Karpas-422 (cell line): Measurements from ENCODE around the gene CARD19. TPM values are rescaled to one million over a fixed set of nuclear protein-coding genes. Genes with fewer than 3 reads are reported as not detected.
A peak's percentile ranks its signal among the peaks of the same experiment; 100 is the strongest.

Experiments used
- DNase-seq: peaks from one replicate; pipeline ENCODE4 v3.0.0-alpha.2; 2015
- H2AFZ ChIP-seq: fragments of 200-600 bp; sonication (generic); 2 replicates; pipeline ENCODE4 v1.6.1; 2014; ENCODE audit warnings: antibody characterized with exemption, low read length, mixed read lengths
- H3K27ac ChIP-seq: fragments of 200-600 bp; sonication (generic); 2 replicates; pipeline ENCODE4 v1.5.1; 2014; ENCODE audit warnings: mild to moderate bottlenecking, low read length, moderate library complexity
- H3K27me3 ChIP-seq: fragments of 200-600 bp; sonication (generic); 2 replicates; pipeline ENCODE4 v1.6.1; 2014; ENCODE audit warnings: low read length, mixed read lengths
- H3K36me3 ChIP-seq: fragments of 200-600 bp; sonication (generic); 2 replicates; pipeline ENCODE4 v1.6.1; 2014; ENCODE audit warnings: low read length, mixed read lengths; ENCODE audit not compliant: insufficient read depth
- H3K4me1 ChIP-seq: fragments of 200-600 bp; sonication (generic); 2 replicates; pipeline ENCODE4 v1.6.1; 2014; ENCODE audit warnings: mild to moderate bottlenecking, low read length, mixed read lengths
- H3K4me2 ChIP-seq: fragments of 200-600 bp; sonication (generic); 2 replicates; pipeline ENCODE4 v1.6.1; 2014; ENCODE audit warnings: low read length, low read depth, mild to moderate bottlenecking; ENCODE audit not compliant: poor library complexity, severe bottlenecking
- H3K4me3 ChIP-seq: fragments of 200-600 bp; sonication (generic); 2 replicates; pipeline ENCODE4 v1.5.1; 2014; ENCODE audit warnings: mild to moderate bottlenecking, antibody characterized with exemption, low read length, mixed read lengths
- H3K79me2 ChIP-seq: fragments of 200-600 bp; sonication (generic); 2 replicates; pipeline ENCODE4 v1.6.1; 2014; ENCODE audit warnings: mild to moderate bottlenecking, low read length, mixed read lengths
- H3K9ac ChIP-seq: fragments of 200-600 bp; sonication (generic); 2 replicates; pipeline ENCODE4 v1.6.0; 2014; ENCODE audit warnings: low read length
- H3K9me2 ChIP-seq: fragments of 200-600 bp; sonication (generic), shearing (Covaris generic); replicated peaks from 2 replicates; pipeline ENCODE4 v1.6.0; 2014; ENCODE audit warnings: mild to moderate bottlenecking, low read length, moderate library complexity; ENCODE audit not compliant: insufficient read depth
- H3K9me3 ChIP-seq: fragments of 300-700, 200-600 bp; sonication (generic); 2 replicates; pipeline ENCODE4 v1.6.1; 2014; ENCODE audit warnings: low read length, mixed read lengths
- H4K20me1 ChIP-seq: fragments of 200-600 bp; sonication (generic); 2 replicates; pipeline ENCODE4 v1.6.1; 2014; ENCODE audit warnings: mild to moderate bottlenecking, antibody characterized with exemption, low read length, low read depth; ENCODE audit not compliant: insufficient read depth
- total RNA-seq: library from RNA; depleted of rRNA; stranded (reverse); fragments of >200 nt; shearing (Covaris generic); gene quantifications from 2 replicates; pipeline ENCODE4 v1.2.3, GENCODE V29; 2014; ENCODE audit warnings: low replicate concordance; rRNA removed

The CARD19 gene
- total RNA-seq, 1 experiment from 2014 or later, result 5.5 TPM

GRCh38 chr9:93159601-93160471, 63.8 kb downstream of the CARD19 start:
- H4K20me1 ChIP-seq, result no peaks in the 10 kb centered on the region
- peaks cover 3% of the 10 kb centered on the region; the same call in 1 of the 2 replicates for H3K4me1 ChIP-seq
- H3K9ac ChIP-seq, result no peak overlapping the region

GRCh38 chr9:93161786-93162562, 66.0 kb downstream of the CARD19 start:
- Histone ChIP-seq H3K27me3 (no peaks in the 10 kb centered on the region), H3K4me1 (peaks cover 3% of the 10 kb centered on the region; the same call in 1 of the 2 replicates), H3K36me3 (no peaks in the 10 kb centered on the region), H3K27ac (no peak overlapping the region), H3K9me3 (no peaks in the 10 kb centered on the region), H2AFZ (no peak overlapping the region), H3K79me2 (no peaks in the 10 kb centered on the region), H3K4me2 (no peak overlapping the region), H3K9ac (no peak overlapping the region), H4K20me1 (no peaks in the 10 kb centered on the region), H3K4me3 (no peak overlapping the region), H3K9me2 (no peaks in the 10 kb centered on the region)
- no peak for DNase-seq

More at GRCh38 chr9:93159601-93160471, 63.8 kb downstream of the CARD19 start:
- Histone ChIP-seq H3K9me2 (no peaks in the 10 kb centered on the region), H3K27me3 (no peaks in the 10 kb centered on the region), H3K27ac (no peak overlapping the region), H3K4me3 (no peak overlapping the region), H3K79me2 (no peaks in the 10 kb centered on the region), H3K4me2 (no peak overlapping the region), H3K9me3 (no peaks in the 10 kb centered on the region), H2AFZ (no peak overlapping the region), H3K36me3 (no peaks in the 10 kb centered on the region)
- DNase-seq, result peak; percentile 86

Other genes starting within 250 kb of the CARD19 start
- 9.5 and 17.3 TPM in 2 replicates for gene ZNF484, start 218.2 kb upstream of the CARD19 start, total RNA-seq
- gene FGD3, start 148.7 kb upstream of the CARD19 start, total RNA-seq, result 9.0 and 24.5 TPM in 2 replicates
- 4.9 and 6.2 TPM in 2 replicates for gene SUSD3, start 37.5 kb upstream of the CARD19 start, total RNA-seq
- gene NINJ1, start 38.0 kb downstream of the CARD19 start, total RNA-seq, result 10.3 and 10.4 TPM in 2 replicates
- gene WNK2, start 87.9 kb downstream of the CARD19 start, total RNA-seq, result not detected in 2 replicates